ENCODE results near the gene SLC7A1.

DNA sequence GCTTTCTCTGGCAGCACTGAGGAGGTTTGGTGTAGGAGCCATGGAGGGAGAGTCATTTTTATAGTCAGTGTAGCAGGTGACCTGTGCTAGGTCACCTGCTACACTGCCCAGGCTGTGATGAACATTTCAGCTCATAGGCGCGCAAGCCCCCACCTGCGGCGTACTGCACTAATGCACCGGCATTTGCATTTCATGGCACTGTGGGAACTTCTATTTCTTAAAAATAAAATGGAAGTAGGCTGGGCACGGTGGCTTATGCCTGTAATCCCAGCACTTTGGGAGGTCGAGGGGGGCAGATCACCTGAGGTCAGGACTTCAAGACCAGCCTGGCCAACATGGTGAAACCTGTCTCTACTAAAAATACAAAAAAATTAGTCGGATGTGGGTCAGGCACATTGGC lies 101.0 kb downstream of the SLC7A1 start:
- TF ChIP-seq, protein P1, sequence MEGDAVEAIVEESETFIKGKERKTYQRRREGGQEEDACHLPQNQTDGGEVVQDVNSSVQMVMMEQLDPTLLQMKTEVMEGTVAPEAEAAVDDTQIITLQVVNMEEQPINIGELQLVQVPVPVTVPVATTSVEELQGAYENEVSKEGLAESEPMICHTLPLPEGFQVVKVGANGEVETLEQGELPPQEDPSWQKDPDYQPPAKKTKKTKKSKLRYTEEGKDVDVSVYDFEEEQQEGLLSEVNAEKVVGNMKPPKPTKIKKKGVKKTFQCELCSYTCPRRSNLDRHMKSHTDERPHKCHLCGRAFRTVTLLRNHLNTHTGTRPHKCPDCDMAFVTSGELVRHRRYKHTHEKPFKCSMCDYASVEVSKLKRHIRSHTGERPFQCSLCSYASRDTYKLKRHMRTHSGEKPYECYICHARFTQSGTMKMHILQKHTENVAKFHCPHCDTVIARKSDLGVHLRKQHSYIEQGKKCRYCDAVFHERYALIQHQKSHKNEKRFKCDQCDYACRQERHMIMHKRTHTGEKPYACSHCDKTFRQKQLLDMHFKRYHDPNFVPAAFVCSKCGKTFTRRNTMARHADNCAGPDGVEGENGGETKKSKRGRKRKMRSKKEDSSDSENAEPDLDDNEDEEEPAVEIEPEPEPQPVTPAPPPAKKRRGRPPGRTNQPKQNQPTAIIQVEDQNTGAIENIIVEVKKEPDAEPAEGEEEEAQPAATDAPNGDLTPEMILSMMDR (IDR thresholded peaks at IDR 0.05), result no peak
- TF ChIP-seq EP300 (IDR thresholded peaks at IDR 0.05), result no peak

All from upper lobe of left lung (tissue), 4 donors.